Neuronal stem cell (in vitro differentiated cells): Measurements from ENCODE around the gene ARHGAP42.

ENCODE experiments used
- DNase-seq: peaks from one replicate; pipeline ENCODE4 v3.0.0-alpha.2; 2013; ENCODE audit warnings: low spot score
- H2AFZ ChIP-seq: one replicate; pipeline ENCODE4 v1.6.1; 2013; ENCODE audit warnings: mild to moderate bottlenecking, low read length, inconsistent platforms
- H2AK5ac ChIP-seq: 2 replicates; pipeline ENCODE4 v1.6.1; 2013; ENCODE audit warnings: low read depth, mild to moderate bottlenecking, inconsistent platforms, low read length, moderate library complexity, mixed read lengths
- H2BK120ac ChIP-seq: 2 replicates; pipeline ENCODE4 v1.6.1; 2013; ENCODE audit warnings: low read depth, mild to moderate bottlenecking, inconsistent platforms, low read length, moderate library complexity, mixed read lengths
- H2BK12ac ChIP-seq: one replicate; pipeline ENCODE4 v1.6.1; 2013; ENCODE audit warnings: low read length, inconsistent platforms
- H2BK15ac ChIP-seq: 2 replicates; pipeline ENCODE4 v1.6.1; 2013; ENCODE audit warnings: mild to moderate bottlenecking, low read length, inconsistent platforms, mixed read lengths
- H2BK5ac ChIP-seq: one replicate; pipeline ENCODE4 v1.6.1; 2013; ENCODE audit warnings: inconsistent platforms, mild to moderate bottlenecking, low read length, moderate library complexity
- H3K14ac ChIP-seq: one replicate; pipeline ENCODE4 v1.6.1; 2013; ENCODE audit warnings: low read length, inconsistent platforms
- H3K18ac ChIP-seq: 2 replicates; pipeline ENCODE4 v1.6.1; 2013; ENCODE audit warnings: low read length, inconsistent platforms
- H3K23ac ChIP-seq: 2 replicates; pipeline ENCODE4 v1.6.1; 2013; ENCODE audit warnings: low read depth, mild to moderate bottlenecking, mixed read lengths, low read length, inconsistent platforms; ENCODE audit not compliant: poor library complexity
- H3K27ac ChIP-seq: replicated peaks from 3 replicates; pipeline ENCODE4 v1.5.1; 2013; ENCODE audit warnings: low read length, inconsistent platforms
- H3K27me3 ChIP-seq, 3 experiments: 2 replicates each; pipeline ENCODE4 v1.6.1; 2013; ENCODE audit warnings: low read length in 3 of 3, mild to moderate bottlenecking in 2 of 3, inconsistent platforms in 1 of 3, low read depth in 1 of 3, mixed read lengths in 1 of 3, moderate library complexity in 1 of 3; ENCODE audit not compliant: control insufficient read depth in 3 of 3, insufficient read depth in 3 of 3
- H3K36me3 ChIP-seq, 2 donors: replicated peaks in 1 of 2; 2 replicates each; pipeline ENCODE4 v1.6.1; 2013; ENCODE audit warnings: low read length in 2 of 2; ENCODE audit not compliant: control insufficient read depth in 2 of 2, insufficient read depth in 2 of 2
- H3K4ac ChIP-seq: 2 replicates; pipeline ENCODE4 v1.6.1; 2013; ENCODE audit warnings: inconsistent platforms, mild to moderate bottlenecking, low read length, moderate library complexity
- H3K4me1 ChIP-seq, 2 donors: 1 replicate in 1 of 2; 2 replicates in 1 of 2; pipeline ENCODE4 v1.6.1; 2013; ENCODE audit warnings: low read length in 2 of 2, low read depth in 1 of 2; ENCODE audit not compliant: control insufficient read depth in 2 of 2, insufficient read depth in 1 of 2
- H3K4me2 ChIP-seq: one replicate; pipeline ENCODE4 v1.6.1; 2013; ENCODE audit warnings: mild to moderate bottlenecking, low read length, inconsistent platforms; ENCODE audit not compliant: insufficient read depth, poor library complexity, severe bottlenecking
- H3K4me3 ChIP-seq, 2 donors: 2 replicates each; pipeline ENCODE4 v1.5.1; 2013; ENCODE audit warnings: low read length in 2 of 2, mild to moderate bottlenecking in 2 of 2, inconsistent platforms in 1 of 2, moderate library complexity in 1 of 2
- H3K79me1 ChIP-seq: one replicate; pipeline ENCODE4 v1.6.1; 2013; ENCODE audit warnings: low read depth, mild to moderate bottlenecking, inconsistent platforms, low read length, moderate library complexity
- H3K9ac ChIP-seq: one replicate; pipeline ENCODE4 v1.6.1; 2013; ENCODE audit warnings: mild to moderate bottlenecking, low read depth, low read length, inconsistent platforms; ENCODE audit not compliant: poor library complexity
- H3K9me3 ChIP-seq, 2 donors: replicated peaks in 1 of 2; 2 replicates each; pipeline versions ENCODE3 to v1.6.1; 2013; ENCODE audit warnings: low read length in 2 of 2, mild to moderate bottlenecking in 2 of 2, inconsistent platforms in 1 of 2, low read depth in 1 of 2, mixed read lengths in 1 of 2, moderate library complexity in 1 of 2; ENCODE audit not compliant: control insufficient read depth in 2 of 2, insufficient read depth in 1 of 2
- H4K8ac ChIP-seq: one replicate; pipeline ENCODE4 v1.6.1; 2013; ENCODE audit warnings: low read depth, mild to moderate bottlenecking, inconsistent platforms, low read length, moderate library complexity
- H4K91ac ChIP-seq: one replicate; pipeline ENCODE4 v1.6.1; 2013; ENCODE audit warnings: low read length, low read depth, mild to moderate bottlenecking, inconsistent platforms; ENCODE audit not compliant: poor library complexity
- WGBS, 2 donors: extraction: QIAGEN DNeasy Blood & Tissue Kit; methylation state at CpG; one replicate each; pipeline ENCODE4 v1.1.7; 2013; ENCODE audit warnings: missing lambda C conversion rate in 2 of 2, mixed read lengths in 1 of 2; ENCODE audit not compliant: insufficient read length in 2 of 2, insufficient replicate concordance in 1 of 2; ENCODE audit errors: extremely low coverage in 2 of 2; 5-methylcytosine and 5-hydroxymethylcytosine counted together

The ARHGAP42 gene

GRCh38 chr11:100780470-100780869 is 93.4 kb downstream of the ARHGAP42 start:
- no peak overlapping the region for H2BK15ac ChIP-seq
- no CpG with 5 or more reads among the region's 8 CpGs for WGBS, 2 donors
- H3K4ac ChIP-seq = no peak overlapping the region
- H3K4me3 ChIP-seq = no peak overlapping the region
- H3K14ac ChIP-seq = no peak overlapping the region
- no peak overlapping the region for H2AFZ ChIP-seq
- H4K8ac ChIP-seq = no peak overlapping the region
- H2BK12ac ChIP-seq = no peak overlapping the region
- H3K4me2 ChIP-seq = no peak overlapping the region
- H3K27me3 ChIP-seq = no peaks in the 10 kb centered on the region
- no peak overlapping the region for H2BK120ac ChIP-seq
- H2AK5ac ChIP-seq = no peak overlapping the region
- H3K36me3 ChIP-seq = no peaks in the 10 kb centered on the region
- H2BK5ac ChIP-seq = no peak overlapping the region
- H3K9me3 ChIP-seq = no peaks in the 10 kb centered on the region
- H3K9ac ChIP-seq = no peak overlapping the region
- no peak for DNase-seq
- no peak overlapping the region for H3K27ac ChIP-seq
- H4K91ac ChIP-seq = no peak overlapping the region
- H3K4me1 ChIP-seq = peaks cover 0 to 6% of the 10 kb centered on the region in 2 donors
- no peaks in the 10 kb centered on the region for H3K79me1 ChIP-seq
- H3K23ac ChIP-seq = no peak overlapping the region
- H3K18ac ChIP-seq = no peak overlapping the region

- Histone ChIP-seq H2BK5ac (no peak overlapping the region), H2BK12ac (no peak overlapping the region), H2AFZ (no peak overlapping the region), H3K23ac (no peak overlapping the region), H2BK15ac (no peak overlapping the region), H3K27ac (no peak overlapping the region), H3K36me3 (no peaks in the 10 kb centered on the region), H4K91ac (no peak overlapping the region), H2BK120ac (no peak overlapping the region), H3K4me1 (peaks cover 0 to 7% of the 10 kb centered on the region in 2 donors), H3K18ac (no peak overlapping the region), H3K9me3 (peaks cover 0 to 3% of the 10 kb centered on the region in 2 donors), H3K9ac (no peak overlapping the region), H3K4ac (no peak overlapping the region), H2AK5ac (no peak overlapping the region), H3K4me2 (no peak overlapping the region), H4K8ac (no peak overlapping the region), H3K79me1 (no peaks in the 10 kb centered on the region), H3K27me3 (no peaks in the 10 kb centered on the region), H3K14ac (no peak overlapping the region), H3K4me3 (no peak overlapping the region)
- WGBS, 2 donors = no CpG with 5 or more reads among the region's 5 CpGs
- no peak for DNase-seq
These were observed 98.3 kb downstream of the ARHGAP42 start for GRCh38 chr11:100785148-100785983.

GRCh38 chr11:100788561-100789295 is 101.6 kb downstream of the ARHGAP42 start:
- no peak overlapping the region for H4K91ac ChIP-seq
- no CpG with 5 or more reads among the region's 1 CpG for WGBS, 2 donors
- no peak overlapping the region for H3K23ac ChIP-seq

DNA sequence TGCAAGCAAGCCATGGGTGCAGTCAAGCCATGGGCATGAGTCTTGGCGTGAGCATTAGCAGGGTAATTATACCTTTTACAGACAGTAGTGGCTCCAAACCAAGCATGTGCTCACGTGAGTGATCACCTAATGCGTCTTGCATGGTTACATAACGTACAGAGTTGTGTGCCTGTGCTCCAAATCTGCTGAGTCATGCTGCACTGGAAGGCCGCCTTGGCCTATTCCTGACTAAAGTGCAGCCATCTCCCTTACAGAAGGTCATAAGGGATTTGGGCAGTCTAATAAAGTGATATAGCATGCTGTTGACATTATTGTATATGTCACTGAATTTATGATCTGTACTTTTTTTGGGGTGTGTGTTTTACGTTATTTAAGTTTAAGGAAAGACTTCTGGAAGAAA is 102.4 kb downstream of the ARHGAP42 start:
- no peaks in the 10 kb centered on the region for H3K79me1 ChIP-seq
- no peak overlapping the region for H2BK5ac ChIP-seq
- no peak overlapping the region for H3K27ac ChIP-seq
- WGBS, 2 donors = no CpG with 5 or more reads among the region's 6 CpGs
- H3K27me3 ChIP-seq = no peaks in the 10 kb centered on the region
- H3K14ac ChIP-seq = no peak overlapping the region
- no peak for DNase-seq
- H3K4me2 ChIP-seq = no peak overlapping the region
- H3K36me3 ChIP-seq = no peaks in the 10 kb centered on the region
- peaks cover 0 to 3% of the 10 kb centered on the region in 2 donors for H3K9me3 ChIP-seq
- no peak overlapping the region for H3K18ac ChIP-seq
- no peak overlapping the region for H3K4me3 ChIP-seq
- H4K91ac ChIP-seq = peak overlapping the region; percentile 42
- H3K9ac ChIP-seq = no peak overlapping the region
- no peak overlapping the region for H2AK5ac ChIP-seq
- peaks cover 8 to 9% of the 10 kb centered on the region in 2 donors for H3K4me1 ChIP-seq
- H4K8ac ChIP-seq = no peak overlapping the region
- H3K4ac ChIP-seq = no peak overlapping the region
- H2BK15ac ChIP-seq = no peak overlapping the region
- no peak overlapping the region for H3K23ac ChIP-seq
- H2BK12ac ChIP-seq = no peak overlapping the region
- no peak overlapping the region for H2BK120ac ChIP-seq
- H2AFZ ChIP-seq = no peak overlapping the region

More at GRCh38 chr11:100788561-100789295, 101.6 kb downstream of the ARHGAP42 start:
- Histone ChIP-seq H2BK5ac (no peak overlapping the region), H3K36me3 (no peaks in the 10 kb centered on the region), H3K27ac (no peak overlapping the region), H2BK120ac (no peak overlapping the region), H3K9ac (no peak overlapping the region), H2BK15ac (no peak overlapping the region), H4K8ac (no peak overlapping the region), H2BK12ac (no peak overlapping the region), H2AFZ (no peak overlapping the region), H3K79me1 (no peaks in the 10 kb centered on the region), H3K4ac (no peak overlapping the region), H3K18ac (no peak overlapping the region), H3K14ac (no peak overlapping the region), H3K27me3 (no peaks in the 10 kb centered on the region), H3K4me2 (no peak overlapping the region), H3K4me3 (no peak overlapping the region), H2AK5ac (no peak overlapping the region), H3K9me3 (peaks cover 0 to 3% of the 10 kb centered on the region in 2 donors), H3K4me1 (peaks cover 8 to 9% of the 10 kb centered on the region in 2 donors)
- DNase-seq = no peak
